GM21526 (cell line): ENCODE measurements around the gene ICAM5.
"Not testable (repeated sequence)": the region's sequence is repeated elsewhere in the genome, so short reads cannot be mapped to it uniquely, and the experiment has no call there.

ENCODE experiments used
- ATAC-seq: cut with Tn5 transposase; IDR thresholded peaks from one replicate; pipeline ENCODE4 v1.9.1; 2021; ENCODE audit warnings: moderate library complexity; ENCODE audit not compliant: unreplicated experiment, low FRiP score

The ICAM5 gene

DNA sequence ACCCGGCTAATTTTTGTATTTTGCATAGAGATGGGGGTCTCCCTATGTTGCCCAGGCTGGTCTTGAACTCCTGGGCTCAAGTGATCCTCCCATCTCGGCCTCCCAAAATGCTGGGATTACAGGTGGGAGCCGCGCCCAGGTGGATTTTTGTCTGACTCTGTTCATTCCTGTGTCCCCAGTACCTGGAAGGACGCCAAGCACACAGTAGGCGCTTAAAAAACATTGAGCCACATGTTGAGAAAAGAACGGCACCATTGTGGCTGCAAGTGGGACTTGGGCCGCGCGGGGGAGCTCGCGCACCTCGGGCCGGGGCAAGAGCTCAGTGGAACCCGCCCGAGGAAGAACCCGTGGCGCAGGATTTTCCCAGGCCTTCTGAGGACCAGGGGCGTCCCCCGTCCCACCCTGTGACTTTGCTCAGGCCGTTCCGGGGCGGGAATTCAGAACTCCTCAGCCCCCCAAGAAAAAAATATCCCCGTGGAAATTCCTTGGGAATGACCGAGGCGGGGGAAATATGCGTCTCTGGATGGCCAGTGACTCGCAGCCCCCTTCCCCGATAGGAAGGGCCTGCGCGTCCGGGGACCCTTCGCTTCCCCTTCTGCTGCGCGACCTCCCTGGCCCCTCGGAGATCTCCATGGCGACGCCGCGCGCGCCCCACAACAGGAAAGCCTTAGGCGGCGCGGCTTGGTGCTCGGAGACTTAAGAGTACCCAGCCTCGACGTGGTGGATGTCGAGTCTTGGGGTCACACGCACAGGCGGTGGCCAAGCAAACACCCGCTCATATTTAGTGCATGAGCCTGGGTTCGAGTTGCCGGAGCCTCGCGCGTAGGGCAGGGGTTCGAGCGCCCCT is 20.2 kb upstream of the ICAM5 start:
- no peak for ATAC-seq

DNA sequence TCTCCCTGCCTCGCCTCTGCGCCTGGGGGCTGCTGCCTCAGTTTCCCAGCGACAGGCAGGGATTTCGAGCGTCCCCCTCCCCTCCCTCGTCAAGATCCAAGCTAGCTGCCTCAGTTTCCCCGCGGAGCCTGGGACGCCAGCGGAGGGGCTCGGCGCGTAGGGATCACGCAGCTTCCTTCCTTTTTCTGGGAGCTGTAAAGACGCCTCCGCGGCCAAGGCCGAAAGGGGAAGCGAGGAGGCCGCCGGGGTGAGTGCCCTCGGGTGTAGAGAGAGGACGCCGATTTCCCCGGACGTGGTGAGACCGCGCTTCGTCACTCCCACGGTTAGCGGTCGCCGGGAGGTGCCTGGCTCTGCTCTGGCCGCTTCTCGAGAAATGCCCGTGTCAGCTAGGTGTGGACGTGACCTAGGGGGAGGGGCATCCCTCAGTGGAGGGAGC is 19.6 kb upstream of the ICAM5 start:
- ATAC-seq: peak; percentile 44

DNA sequence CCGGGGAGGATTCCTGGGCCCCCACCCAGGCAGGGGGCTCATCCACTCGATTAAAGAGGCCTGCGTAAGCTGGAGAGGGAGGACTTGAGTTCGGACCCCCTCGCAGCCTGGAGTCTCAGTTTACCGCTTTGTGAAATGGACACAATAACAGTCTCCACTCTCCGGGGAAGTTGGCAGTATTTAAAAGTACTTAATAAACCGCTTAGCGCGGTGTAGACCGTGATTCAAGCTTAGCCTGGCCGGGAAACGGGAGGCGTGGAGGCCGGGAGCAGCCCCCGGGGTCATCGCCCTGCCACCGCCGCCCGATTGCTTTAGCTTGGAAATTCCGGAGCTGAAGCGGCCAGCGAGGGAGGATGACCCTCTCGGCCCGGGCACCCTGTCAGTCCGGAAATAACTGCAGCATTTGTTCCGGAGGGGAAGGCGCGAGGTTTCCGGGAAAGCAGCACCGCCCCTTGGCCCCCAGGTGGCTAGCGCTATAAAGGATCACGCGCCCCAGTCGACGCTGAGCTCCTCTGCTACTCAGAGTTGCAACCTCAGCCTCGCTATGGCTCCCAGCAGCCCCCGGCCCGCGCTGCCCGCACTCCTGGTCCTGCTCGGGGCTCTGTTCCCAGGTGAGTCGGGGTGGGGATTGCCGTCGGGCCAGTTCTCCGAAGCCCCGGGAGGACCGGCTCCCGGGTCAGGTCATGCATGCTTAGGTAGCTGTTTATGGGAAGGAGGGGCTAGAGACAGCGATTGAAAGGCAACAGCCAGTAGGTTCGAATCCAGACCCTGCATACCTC is 18.9 kb upstream of the ICAM5 start, which contains the start of gene ICAM1:
ICAM1 (plus strand) TSS at position 505 of the 779 bp plus-strand sequence; CDS start at position 545, 40 bp downstream.
- ATAC-seq: peak; percentile 36

DNA sequence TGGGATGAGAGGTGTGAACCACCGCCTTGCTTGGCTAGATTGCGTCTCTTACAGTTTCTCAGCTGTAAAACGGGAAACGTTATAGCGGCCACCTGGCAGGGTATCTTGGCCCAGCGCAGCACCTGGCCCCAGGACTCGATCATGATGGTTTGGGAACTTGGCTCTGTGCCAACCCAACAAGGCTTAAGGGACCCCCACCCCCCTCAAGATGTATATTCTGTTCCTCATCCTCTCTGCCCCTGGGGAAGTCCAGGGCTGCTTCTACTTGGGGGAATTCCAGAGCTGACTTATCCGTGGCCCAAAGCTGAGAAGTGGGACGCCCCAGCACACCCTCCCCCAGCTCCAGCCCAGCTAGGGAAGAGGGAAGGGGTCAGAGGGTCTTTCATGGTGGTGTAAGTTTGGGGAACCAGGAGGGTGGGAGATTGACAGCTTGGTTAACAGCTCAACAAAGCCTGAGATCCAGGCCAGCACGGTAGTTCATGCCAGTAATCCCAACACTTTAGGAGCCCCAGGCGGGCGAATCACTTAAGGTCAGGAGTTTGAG is 18.1 kb upstream of the ICAM5 start:
- ATAC-seq: peak; percentile 13

DNA sequence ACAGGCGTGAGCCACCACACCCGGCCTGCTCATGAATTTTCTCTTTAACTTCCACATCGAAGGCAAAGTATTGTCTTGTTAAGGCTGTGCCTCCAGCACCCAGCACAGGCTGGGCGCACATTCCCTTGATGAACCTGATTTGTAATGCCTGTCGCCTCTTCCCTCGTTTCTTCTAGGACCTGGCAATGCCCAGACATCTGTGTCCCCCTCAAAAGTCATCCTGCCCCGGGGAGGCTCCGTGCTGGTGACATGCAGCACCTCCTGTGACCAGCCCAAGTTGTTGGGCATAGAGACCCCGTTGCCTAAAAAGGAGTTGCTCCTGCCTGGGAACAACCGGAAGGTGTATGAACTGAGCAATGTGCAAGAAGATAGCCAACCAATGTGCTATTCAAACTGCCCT is 15.2 kb upstream of the ICAM5 start:
- no peak for ATAC-seq

GRCh38 chr19:10277795-10278589 is 11.8 kb upstream of the ICAM5 start:
- ATAC-seq: no peak

DNA sequence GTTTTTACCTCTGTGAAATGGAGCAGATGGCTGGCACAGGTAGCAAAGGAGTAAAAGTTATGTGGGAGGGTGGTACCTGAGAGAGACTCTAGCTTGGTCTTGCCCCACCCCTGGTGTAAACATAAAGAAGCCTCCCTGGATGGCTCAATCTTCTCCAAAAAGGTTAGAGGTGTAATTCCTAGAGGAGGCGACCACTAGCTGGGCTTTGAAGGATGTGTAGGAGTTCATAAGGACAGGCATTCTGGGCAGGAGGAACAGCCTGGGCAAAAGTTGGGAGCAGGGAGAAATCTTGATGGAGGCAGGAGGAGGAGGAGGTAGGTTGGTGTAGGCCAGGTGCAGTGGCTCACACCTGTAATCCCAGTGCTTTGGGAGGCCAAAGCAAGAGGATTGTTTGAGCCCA is 10.8 kb upstream of the ICAM5 start:
- ATAC-seq: no peak

DNA sequence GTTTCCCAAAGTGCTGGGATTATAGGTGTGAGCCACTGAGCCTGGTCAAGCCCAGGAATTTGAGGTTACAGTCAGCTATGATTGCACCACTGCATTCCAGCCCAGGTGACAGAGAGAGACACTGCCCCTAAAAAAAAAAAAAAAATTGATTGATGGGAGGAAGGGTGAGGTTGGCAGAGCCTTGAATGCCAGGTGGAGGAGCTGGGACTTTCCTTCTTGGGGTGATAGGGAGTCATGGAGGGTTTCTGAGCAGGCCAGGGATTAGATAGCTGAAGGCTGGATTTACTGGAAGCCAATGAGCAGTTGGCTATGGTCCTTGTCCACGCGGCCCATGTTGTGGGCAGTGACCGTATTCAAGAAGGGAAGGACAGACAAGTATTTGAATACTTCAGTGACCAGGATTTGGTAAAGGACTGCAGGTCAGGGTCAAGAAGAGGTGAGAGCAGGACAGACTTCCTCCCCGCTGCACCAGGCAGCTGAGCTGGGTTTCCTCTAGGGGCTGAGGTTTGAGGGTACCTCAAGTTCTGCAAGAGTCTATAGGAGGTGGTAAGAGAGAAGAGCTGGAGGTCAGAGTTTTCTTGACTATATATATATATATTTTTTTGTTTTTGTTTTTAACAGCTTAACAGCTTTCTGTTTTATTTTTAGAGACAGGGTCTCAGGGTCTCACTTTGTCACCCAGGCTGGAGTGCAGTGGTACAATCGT is 9.9 kb upstream of the ICAM5 start:
- no peak for ATAC-seq

DNA sequence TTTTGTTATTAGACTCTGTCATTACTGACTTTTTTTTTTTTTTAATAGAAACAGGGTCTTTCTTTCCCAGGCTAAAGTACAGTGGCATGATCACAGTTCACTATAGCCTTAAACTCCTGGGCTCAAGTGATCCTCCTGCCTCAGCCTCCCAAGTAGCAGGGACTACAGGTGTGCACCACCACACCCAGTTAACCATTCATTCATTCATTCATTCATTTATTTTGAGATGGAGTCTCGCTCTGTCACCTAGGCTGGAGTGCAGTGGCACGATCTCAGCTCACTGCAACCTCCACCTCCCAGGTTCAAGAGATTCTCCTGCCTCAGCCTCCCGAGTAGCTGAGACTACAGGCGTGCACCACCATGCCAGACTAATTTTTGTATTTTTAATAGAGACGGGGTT is 7.7 kb upstream of the ICAM5 start:
- not testable (repeated sequence) for ATAC-seq

DNA sequence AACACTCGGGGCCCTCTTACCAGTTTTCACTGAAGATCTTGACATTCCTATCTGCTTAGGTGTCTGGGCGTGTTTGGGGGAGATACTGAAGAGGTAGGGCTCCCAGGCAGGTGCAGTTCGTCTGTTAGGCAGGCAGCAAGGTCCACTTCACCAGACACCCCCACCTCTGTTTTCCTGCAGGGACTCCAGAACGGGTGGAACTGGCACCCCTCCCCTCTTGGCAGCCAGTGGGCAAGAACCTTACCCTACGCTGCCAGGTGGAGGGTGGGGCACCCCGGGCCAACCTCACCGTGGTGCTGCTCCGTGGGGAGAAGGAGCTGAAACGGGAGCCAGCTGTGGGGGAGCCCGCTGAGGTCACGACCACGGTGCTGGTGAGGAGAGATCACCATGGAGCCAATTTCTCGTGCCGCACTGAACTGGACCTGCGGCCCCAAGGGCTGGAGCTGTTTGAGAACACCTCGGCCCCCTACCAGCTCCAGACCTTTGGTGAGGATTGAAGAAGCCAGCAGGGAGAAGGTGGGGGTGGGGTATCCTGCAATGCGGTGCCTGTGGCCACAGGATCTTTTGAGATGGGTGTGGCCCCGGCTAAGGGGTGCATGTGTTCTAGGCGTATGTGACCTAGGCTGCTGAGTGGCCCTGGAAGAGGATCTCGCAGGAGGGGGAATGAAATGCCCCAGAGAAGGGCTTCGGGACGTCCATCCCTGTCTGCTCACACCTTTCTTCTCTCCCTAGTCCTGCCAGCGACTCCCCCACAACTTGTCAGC is 6.3 kb upstream of the ICAM5 start:
- ATAC-seq: no peak

- no peak for ATAC-seq
Measured at GRCh38 chr19:10284065-10284959, 5.4 kb upstream of the ICAM5 start.

DNA sequence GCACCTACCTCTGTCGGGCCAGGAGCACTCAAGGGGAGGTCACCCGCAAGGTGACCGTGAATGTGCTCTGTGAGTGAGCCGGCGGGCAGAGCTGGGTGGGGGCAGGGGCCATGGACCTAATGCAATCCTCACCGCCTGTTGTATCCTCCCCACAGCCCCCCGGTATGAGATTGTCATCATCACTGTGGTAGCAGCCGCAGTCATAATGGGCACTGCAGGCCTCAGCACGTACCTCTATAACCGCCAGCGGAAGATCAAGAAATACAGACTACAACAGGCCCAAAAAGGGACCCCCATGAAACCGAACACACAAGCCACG is 4.8 kb upstream of the ICAM5 start:
- no peak for ATAC-seq

GRCh38 chr19:10285393-10285792 is 4.4 kb upstream of the ICAM5 start:
- no peak for ATAC-seq

GRCh38 chr19:10286803-10287737 is 2.7 kb upstream of the ICAM5 start, which contains the start of gene ICAM4:
ICAM4 (plus strand) TSS chr19:10286955; CDS start chr19:10287013, 58 bp downstream.
- no peak for ATAC-seq

DNA sequence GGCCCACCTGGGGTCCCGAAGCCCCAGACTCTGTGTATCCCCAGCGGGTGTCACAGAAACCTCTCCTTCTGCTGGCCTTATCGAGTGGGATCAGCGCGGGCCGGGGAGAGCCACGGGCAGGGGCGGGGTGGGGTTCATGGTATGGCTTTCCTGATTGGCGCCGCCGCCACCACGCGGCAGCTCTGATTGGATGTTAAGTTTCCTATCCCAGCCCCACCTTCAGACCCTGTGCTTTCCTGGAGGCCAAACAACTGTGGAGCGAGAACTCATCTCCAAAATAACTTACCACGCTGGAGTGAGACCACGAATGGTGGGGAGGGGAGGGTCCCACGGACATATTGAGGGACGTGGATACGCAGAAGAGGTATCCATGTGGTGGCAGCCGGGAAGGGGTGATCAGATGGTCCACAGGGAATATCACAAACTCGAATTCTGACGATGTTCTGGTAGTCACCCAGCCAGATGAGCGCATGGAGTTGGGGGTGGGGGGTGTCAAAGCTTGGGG is 1.0 kb upstream of the ICAM5 start:
- no peak for ATAC-seq

DNA sequence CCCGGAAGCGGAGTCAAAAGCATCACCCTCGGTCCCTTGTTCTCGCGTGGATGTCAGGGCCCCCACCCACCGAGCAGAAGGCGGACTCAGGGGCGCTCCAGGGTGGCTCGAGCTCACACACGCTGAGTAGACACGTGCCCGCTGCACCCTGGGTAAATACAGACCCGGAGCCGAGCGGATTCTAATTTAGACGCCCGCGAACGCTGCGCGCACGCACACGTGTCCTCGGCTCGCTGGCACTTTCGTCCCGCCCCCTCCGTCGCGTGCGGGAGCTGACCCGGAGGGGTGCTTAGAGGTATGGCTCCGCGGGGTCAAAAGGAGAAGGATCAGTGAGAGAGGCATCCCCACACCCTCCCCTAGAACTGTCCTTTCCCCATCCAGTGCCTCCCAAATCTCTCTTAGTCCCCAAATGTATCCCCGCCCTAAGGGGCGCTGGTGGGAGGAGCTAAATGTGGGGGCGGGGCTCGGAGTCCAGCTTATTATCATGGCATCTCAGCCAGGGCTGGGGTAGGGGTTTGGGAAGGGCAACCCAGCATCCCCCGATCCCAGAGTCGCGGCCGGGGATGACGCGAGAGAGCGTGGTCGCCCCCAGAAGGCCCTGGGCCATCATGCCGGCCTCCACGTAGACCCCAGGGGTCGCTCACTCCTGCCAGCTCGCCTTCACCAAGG is 451 bp upstream of the ICAM5 start:
- ATAC-seq: no peak
